Ovary (tissue), 9 donors: Measurements from ENCODE around the gene CBLN3. TPM values are rescaled to one million over a fixed set of nuclear protein-coding genes. Genes with fewer than 3 reads are reported as not detected.
"Not testable (repeated sequence)": the region's sequence is repeated elsewhere in the genome, so short reads cannot be mapped to it uniquely, and the experiment has no call there.

ENCODE experiments used
- DNase-seq, 5 donors: peaks; one replicate each; pipeline ENCODE4 v3.0.0-alpha.2; 2019 to 2020
- H3K27ac ChIP-seq, 2 donors: fragments of 200-600 bp; one replicate each; pipeline versions ENCODE4 v1.5.1 to v1.8.0; 2019 to 2022
- H3K27me3 ChIP-seq: fragments of 200-600 bp; one replicate; pipeline ENCODE4 v1.8.0; 2022
- H3K36me3 ChIP-seq: fragments of 200-600 bp; sonication (generic); one replicate; pipeline ENCODE4 v1.5.1; 2019
- H3K4me1 ChIP-seq: one replicate; pipeline ENCODE4 v1.8.1; 2013; ENCODE audit warnings: mild to moderate bottlenecking, moderate library complexity; ENCODE audit not compliant: insufficient read depth
- H3K4me3 ChIP-seq: fragments of 200-600 bp; sonication (generic); one replicate; pipeline ENCODE4 v1.5.1; 2017
- H3K9me3 ChIP-seq, 2 donors: fragments of 200-600 bp in 1 of 2; sonication (generic) in 1 of 2; one replicate each; pipeline versions ENCODE4 v1.5.1 to v1.8.1; 2013 to 2019; ENCODE audit warnings: mild to moderate bottlenecking in 1 of 2, moderate library complexity in 1 of 2
- EP300 ChIP-seq: sonication (generic); formaldehyde crosslinking; IDR thresholded peaks from one replicate; pipeline ENCODE4 v1.6.1; 2017; ENCODE audit warnings: antibody characterized with exemption
- POLR2A ChIP-seq: fragments of 450-650 bp; IDR thresholded peaks from one replicate; pipeline ENCODE4 v1.6.1; 2017; ENCODE audit warnings: antibody characterized with exemption, mild to moderate bottlenecking, moderate library complexity
- WGBS, 3 donors: extraction: QIAGEN DNeasy Blood & Tissue Kit in 1 of 3; methylation state at CpG; one replicate each; pipeline versions ENCODE4 v1.1.5 to v1.1.7; 2013 to 2017; 5-methylcytosine and 5-hydroxymethylcytosine counted together
- intact Hi-C, 4 donors: fragments of 100-400 bp; cut with DNase I; formaldehyde crosslinking; loops; one replicate each; pipeline versions ENCODE4 v1.11.0 to v1.15.1; 2022 to 2023
- polyA plus RNA-seq, 2 donors: library from polyadenylated mRNA; stranded (reverse); fragments of 200-250 nt in 1 of 2; fragments of 350-450 nt in 1 of 2; fragmentation: Illumina TruSeq in 1 of 2; extraction: RNeasy Lipid Tissue Mini Kit (QIAGEN cat#74804) in 1 of 2; gene quantifications; one replicate each; pipeline ENCODE4 v1.2.3, GENCODE V29; 2013 to 2014
- total RNA-seq, 7 donors: library from RNA; depleted of rRNA in 2 of 7; stranded (reverse); fragments of >200 nt in 2 of 7; fragmentation: NEBNext Ultra II Directional in 3 of 7; extraction: Animal tissue kit (Norgen Biotek cat#: 25700) in 3 of 7; gene quantifications; one replicate each; pipeline versions ENCODE4 v1.1.0 to v1.2.4, GENCODE V29; 2016 to 2023
- TF ChIP-seq, protein P1 (sequence below), 3 donors: fragments of 450-650 bp in 2 of 3; fragments of 200-600 bp in 1 of 3; IDR thresholded peaks; one replicate each; pipeline versions ENCODE4 v1.5.1 to v1.8.0; 2016 to 2022; ENCODE audit warnings: antibody characterized with exemption in 3 of 3, mild to moderate bottlenecking in 1 of 3
- donor health status: DM: no; HTN: no; CAD: no; lungs with moderate emphysema.
- donor health status: DM: no; HTN: no; CAD: no.
- donor health status: Bipolar disorder and iron deficiency.
- donor health status: DM: yes; HTN: yes; CAD: no.
- donor health status: DM: no; HTN: no; CAD: no.
- donor health status: DM: yes; HTN: yes; CAD: no.

The CBLN3 gene
- total and polyA plus RNA-seq, 9 donors, result 2.0 to 10.5 (median 5.8) TPM

DNA sequence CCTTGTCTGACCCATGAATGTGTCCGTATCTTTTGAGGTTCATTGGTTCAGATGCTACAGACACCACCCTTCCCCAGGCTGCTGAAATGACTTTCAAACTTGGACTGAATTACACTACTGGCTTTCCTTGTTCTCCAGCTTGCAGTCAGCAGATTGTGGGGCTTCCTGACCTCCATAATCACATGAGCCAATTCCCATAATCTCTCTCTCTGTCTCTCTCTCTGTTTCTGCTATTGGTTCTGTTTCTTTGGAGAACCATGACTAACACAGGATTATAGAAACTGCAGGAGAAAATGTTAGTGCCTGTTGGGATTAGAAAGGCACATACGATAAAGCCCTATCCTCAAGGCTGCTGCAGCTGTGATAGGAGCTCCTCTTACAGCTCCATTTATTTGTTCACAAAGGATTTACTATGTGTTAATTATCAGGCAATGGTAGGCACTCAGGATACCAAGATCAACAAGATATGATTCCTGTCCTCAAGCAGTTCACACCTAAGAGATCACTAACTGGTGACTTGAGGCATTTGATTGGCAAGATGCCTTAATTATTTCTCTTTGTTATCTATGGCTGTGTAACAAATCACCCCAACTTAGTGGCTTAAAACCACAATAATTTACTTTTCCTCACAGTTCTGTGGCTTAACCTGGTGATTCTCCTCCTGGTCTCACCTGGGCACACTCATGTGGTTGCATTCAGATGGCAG, 40.8 kb downstream of the CBLN3 start:
- H3K27me3 ChIP-seq, result no peaks in the 10 kb centered on the region
- H3K9me3 ChIP-seq, result no peaks in the 10 kb centered on the region
- H3K36me3 ChIP-seq, result no peaks in the 10 kb centered on the region
- H3K4me1 ChIP-seq, result peaks cover 2% of the 10 kb centered on the region
- H3K4me3 ChIP-seq, result no peak overlapping the region
- H3K27ac ChIP-seq, result no peak overlapping the region
- no peak for DNase-seq
- 37 to 51% (median 47%) methylated on average over 2 of the region's 2 CpGs for WGBS, 3 donors
- TF ChIP-seq, protein P1, sequence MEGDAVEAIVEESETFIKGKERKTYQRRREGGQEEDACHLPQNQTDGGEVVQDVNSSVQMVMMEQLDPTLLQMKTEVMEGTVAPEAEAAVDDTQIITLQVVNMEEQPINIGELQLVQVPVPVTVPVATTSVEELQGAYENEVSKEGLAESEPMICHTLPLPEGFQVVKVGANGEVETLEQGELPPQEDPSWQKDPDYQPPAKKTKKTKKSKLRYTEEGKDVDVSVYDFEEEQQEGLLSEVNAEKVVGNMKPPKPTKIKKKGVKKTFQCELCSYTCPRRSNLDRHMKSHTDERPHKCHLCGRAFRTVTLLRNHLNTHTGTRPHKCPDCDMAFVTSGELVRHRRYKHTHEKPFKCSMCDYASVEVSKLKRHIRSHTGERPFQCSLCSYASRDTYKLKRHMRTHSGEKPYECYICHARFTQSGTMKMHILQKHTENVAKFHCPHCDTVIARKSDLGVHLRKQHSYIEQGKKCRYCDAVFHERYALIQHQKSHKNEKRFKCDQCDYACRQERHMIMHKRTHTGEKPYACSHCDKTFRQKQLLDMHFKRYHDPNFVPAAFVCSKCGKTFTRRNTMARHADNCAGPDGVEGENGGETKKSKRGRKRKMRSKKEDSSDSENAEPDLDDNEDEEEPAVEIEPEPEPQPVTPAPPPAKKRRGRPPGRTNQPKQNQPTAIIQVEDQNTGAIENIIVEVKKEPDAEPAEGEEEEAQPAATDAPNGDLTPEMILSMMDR (IDR thresholded peaks at IDR 0.05), result no peak
- TF ChIP-seq EP300, result no peak
- no peak for TF ChIP-seq POLR2A
- intact Hi-C loops, result no loop called here

DNA sequence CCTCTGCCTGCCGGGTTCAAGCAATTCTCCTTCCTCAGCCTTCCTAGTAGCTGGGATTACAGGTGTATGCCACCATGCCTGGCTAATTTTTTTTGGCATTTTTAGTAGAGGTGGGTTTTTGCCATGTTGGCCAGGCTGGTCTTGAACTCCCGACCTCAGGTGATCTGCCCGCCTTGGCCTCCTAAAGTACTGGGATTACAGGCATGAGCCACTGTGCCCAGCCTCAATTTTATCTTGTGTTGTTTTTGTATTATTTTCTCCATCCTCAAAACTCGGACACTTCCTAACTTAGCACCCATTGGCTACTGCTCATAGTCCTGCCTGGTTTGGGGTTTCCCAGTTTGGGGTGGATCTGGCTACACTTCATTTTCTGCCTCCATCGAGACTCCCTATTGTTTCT, 41.9 kb downstream of the CBLN3 start:
- H3K4me3 ChIP-seq, H3K9me3 ChIP-seq, H3K4me1 ChIP-seq, H3K27me3 ChIP-seq, H3K36me3 ChIP-seq, intact Hi-C loops, H3K27ac ChIP-seq: not testable (repeated sequence)
- peak in 1 of 5 donors; percentile 13 for DNase-seq
- 76 to 89% (median 84%) methylated on average over 5 of the region's 5 CpGs for WGBS, 3 donors

DNA sequence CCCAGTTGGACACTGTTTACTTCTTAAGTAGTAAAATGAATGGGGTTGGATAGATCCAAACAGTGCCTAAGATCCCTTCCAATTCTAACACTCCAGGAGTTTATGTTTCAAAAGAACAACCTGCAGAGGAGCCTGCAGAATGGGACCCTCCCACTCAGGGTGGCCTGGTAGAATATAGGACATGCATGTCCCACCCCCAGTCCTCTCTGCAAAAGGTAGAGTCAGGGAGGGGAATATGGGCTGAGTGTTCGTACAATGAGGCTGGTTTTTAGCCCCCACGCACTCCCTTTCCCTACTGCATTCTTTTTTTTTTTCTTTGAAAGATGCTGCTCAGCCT, 42.5 kb downstream of the CBLN3 start:
- WGBS, 3 donors, result 54 to 73% (median 62%) methylated on average over 2 of the region's 2 CpGs
- Histone ChIP-seq H3K4me3 (no peak overlapping the region), H3K27ac (no peak overlapping the region), H3K36me3 (no peaks in the 10 kb centered on the region), H3K9me3 (no peaks in the 10 kb centered on the region), H3K27me3 (no peaks in the 10 kb centered on the region), H3K4me1 (peaks cover 2% of the 10 kb centered on the region)
- intact Hi-C loops, result no loop called here
- TF ChIP-seq POLR2A (no peak), EP300 (no peak)
- TF ChIP-seq, protein P1 (IDR thresholded peaks at IDR 0.05), result no peak
- no peak for DNase-seq

DNA sequence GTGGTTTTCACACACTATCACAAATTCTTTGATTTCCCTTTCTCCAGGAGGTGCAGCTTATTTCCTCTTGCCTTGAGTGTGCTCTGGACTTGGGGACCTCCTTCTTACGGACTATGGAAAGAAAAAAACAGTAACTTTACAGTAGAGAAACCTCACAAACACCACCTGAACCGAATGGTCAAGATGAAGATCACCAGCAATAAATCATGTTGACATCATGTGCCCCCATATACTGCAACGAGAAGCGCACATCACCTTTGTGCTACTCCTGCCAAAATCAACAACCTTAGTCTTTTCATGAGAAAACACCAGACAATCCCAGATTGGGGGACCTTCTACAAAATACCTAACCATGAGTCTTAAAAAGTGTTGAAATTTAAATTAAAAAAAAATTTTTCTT, 43.9 kb downstream of the CBLN3 start:
- no peaks in the 10 kb centered on the region for H3K36me3 ChIP-seq
- DNase-seq, result no peak
- H3K4me1 ChIP-seq, result peaks cover 2% of the 10 kb centered on the region
- H3K27me3 ChIP-seq, result no peaks in the 10 kb centered on the region
- WGBS, 3 donors, result 63 to 78% (median 72%) methylated on average over 4 of the region's 4 CpGs
- TF ChIP-seq POLR2A, result no peak
- no peak for TF ChIP-seq EP300
- TF ChIP-seq, protein P1 (IDR thresholded peaks at IDR 0.05), result no peak
- no peaks in the 10 kb centered on the region for H3K9me3 ChIP-seq
- H3K4me3 ChIP-seq, result no peak overlapping the region
- intact Hi-C loops, result no loop called here
- H3K27ac ChIP-seq, result no peak overlapping the region

DNA sequence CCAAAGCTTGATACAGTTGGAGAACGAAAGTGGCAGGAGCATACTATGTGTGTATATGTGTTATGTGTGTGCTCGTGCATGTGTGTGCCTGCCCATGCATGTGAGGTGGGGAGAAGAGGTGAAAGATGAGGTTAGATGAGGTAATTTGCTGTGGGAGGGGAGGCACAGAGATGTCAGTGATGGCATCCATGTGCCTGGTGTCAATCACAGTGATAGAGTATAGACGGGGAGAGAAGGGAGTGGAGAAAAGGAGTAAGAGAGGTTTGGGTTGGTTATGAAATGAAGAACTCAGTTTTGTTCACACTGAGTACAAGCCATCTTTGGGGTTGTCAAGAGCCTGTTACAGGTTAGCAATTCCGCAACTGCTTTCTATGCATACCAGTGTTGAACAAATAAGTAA, 45.3 kb downstream of the CBLN3 start:
- no peaks in the 10 kb centered on the region for H3K36me3 ChIP-seq
- TF ChIP-seq, protein P1 (IDR thresholded peaks at IDR 0.05), result no peak
- no peak for TF ChIP-seq POLR2A
- TF ChIP-seq EP300, result no peak
- peaks cover 2% of the 10 kb centered on the region for H3K4me1 ChIP-seq
- 77 to 89% (median 81%) methylated on average over 4 of the region's 4 CpGs for WGBS, 3 donors
- no peaks in the 10 kb centered on the region for H3K9me3 ChIP-seq
- no peaks in the 10 kb centered on the region for H3K27me3 ChIP-seq
- H3K27ac ChIP-seq, result no peak overlapping the region
- DNase-seq, result no peak
- no peak overlapping the region for H3K4me3 ChIP-seq
- intact Hi-C loops, result no loop called here
